HG03460 (cell line): ENCODE measurements around the gene PERM1.
"Not testable (repeated sequence)": the region's sequence is repeated elsewhere in the genome, so short reads cannot be mapped to it uniquely, and the experiment has no call there.

ENCODE experiments used
- ATAC-seq: cut with Tn5 transposase; IDR thresholded peaks from one replicate; pipeline ENCODE4 v1.9.1; 2021; ENCODE audit not compliant: unreplicated experiment

Gene PERM1

DNA sequence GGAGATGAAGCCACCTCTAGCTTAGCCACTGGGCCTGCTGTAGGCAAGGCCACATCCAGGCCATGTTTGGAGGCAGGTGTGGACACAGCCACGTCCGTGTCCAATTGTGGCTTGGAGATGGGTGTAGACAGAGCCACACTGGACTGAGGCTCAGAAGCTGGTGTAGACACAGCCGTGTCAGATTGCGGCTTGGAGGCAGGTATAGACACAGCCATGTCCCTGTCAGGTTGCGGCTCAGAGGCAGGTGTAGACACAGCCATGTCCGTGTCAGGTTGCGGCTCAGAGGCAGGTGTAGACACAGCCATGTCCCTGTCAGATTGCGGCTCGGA, 2.2 kb downstream of the PERM1 start:
- ATAC-seq = no peak

DNA sequence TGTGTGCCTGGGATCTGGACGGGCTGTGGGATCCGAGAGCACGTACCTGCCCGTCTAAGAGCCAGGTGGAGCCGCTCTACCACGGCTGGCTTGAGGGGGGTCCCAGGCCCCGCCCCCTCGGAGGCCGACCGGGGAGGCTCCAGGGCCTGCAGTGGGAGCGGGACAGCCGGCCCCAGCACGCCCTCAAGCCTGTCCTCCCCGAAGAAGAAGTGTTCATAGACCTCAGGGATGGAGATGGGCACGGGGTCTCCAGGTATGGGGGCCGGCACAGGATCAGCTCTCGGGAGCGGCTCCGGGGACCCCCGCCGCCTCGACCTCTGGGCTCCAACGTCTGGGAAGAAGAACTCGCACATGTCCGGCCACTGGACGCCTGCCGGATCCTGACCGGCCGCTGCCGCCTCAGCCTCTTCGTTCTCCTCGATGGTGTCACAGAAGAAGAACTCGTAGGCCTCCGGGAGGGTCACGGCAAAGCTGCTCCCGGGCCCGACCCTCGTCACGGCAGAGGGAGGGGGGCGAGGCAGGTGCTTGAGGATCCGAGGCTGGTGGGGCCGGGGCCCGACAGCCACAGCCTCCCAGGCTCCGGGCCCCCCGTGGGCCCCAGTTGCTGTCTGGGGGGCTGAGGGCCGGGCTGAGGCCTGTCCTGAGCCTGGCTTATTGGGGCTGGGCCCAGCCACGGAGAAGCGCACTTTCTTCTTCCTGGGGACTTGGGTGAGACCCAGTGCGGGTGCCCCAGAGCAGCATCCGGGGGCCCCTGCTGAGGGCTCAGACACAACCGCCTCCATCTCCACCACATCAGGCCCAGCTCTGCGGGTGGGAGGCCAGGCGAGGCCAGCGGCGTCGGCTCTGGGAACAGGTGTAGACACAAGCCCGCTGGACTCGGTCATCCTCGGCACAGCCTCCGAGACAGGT, 2.8 kb downstream of the PERM1 start:
- ATAC-seq = no peak

DNA sequence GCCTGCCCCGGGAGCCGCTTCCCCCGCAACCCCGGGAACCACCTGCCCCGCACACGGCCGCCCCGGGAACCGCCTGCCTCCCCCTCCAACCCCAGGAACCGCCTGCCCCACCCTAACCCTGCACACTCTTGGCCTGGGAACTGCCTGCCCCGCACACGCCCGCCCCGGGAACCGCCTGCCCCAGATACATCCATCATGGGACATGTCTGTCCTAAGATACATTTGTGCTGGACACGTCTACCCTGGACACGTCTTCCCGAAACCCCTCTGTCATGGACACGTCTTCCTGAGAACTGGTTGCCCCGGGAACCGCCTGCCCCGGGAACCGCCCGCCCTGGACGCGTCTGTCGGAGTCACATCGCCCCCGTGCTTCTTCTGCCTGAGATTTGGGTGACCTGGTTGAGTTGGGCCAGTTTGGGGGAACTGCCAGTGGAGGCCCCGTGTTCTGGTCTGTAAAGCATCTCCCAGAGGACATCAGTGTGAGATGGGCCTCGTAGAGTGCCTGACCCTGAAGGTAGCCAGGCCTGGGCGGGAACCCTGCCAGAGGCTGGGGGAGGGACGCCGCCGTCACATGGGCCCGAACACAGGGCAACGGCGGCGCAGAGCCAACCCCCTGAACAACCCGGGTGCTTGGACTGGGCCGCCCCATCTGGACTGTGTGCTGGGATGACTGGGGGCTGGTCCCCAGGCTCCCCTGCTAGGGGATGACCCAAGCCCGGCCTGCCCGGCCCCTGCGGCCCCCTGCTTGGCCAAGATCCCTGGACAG, 3.6 kb downstream of the PERM1 start:
- no peak for ATAC-seq

DNA sequence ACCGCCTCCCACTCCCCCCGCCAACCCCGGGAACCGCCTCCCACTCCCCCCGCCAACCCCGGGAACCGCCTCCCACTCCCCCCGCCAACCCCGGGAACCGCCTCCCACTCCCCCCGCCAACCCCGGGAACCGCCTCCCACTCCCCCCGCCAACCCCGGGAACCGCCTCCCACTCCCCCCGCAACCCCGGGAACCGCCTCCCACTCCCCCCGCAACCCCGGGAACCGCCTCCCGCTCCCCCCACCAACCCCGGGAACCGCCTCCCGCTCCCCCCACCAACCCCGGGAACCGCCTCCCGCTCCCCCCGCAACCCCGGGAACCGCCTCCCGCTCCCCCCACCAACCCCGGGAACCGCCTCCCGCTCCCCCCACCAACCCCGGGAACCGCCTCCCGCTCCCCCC, 5.1 kb downstream of the PERM1 start:
- ATAC-seq = not testable (repeated sequence)

DNA sequence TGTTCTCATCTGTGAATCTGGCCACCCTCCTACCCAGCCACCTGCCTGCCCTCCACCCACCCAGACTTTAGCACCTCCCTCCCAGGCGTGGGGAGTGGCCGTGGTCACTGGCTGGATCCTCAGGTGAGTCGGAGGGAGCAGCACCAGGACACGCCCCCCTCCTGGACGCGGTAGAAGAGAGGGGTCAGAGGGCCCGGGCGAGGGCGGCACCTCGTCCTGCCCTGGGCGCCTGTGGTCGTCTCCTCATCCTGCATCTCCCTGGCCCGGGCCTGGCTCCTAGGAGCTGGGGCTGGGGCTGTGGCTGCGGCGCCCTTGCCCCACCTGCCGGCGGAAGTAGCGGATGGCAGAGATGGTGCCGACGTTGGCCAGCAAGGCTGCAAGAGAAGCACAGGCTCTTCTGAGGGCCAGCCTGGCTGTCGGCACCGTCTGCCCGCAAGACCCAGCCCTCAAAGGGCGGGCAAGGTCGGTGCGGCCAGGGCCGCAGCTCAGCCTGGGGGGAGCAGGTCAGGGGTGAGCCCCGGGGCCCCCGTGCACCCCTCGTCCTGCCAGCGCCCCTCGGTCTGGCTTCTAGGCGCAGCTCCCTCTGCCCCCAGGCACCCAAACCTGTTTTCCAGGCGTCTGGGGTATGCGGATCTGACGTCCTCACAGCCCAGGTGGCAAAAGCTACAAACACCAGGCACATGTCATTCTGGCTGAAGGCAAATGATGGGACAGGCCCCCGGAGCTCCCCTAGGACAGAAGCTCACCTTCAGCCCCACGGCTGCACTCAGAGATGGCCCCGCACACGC, 5.8 kb downstream of the PERM1 start:
- ATAC-seq = no peak

DNA sequence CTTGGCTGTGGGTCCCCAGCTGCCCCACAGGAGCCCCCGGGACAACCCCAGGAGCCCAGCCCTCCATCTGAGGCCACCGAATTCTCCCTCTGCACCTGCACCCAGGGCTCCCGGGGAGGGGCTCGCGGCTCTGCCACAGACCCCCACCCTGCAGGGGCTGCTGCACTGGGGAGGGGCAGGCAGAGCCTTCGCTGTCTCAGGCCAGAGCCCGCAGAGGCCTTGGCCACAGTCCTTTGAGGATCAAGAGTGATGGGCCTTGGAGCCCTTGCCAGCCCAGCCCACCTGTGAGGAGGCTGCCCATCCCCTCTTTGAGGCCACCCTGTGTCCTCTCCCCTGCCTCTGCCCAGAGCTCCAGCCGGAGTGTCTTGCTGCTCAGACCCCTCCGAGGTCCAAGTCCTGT, 6.5 kb downstream of the PERM1 start:
- no peak for ATAC-seq

DNA sequence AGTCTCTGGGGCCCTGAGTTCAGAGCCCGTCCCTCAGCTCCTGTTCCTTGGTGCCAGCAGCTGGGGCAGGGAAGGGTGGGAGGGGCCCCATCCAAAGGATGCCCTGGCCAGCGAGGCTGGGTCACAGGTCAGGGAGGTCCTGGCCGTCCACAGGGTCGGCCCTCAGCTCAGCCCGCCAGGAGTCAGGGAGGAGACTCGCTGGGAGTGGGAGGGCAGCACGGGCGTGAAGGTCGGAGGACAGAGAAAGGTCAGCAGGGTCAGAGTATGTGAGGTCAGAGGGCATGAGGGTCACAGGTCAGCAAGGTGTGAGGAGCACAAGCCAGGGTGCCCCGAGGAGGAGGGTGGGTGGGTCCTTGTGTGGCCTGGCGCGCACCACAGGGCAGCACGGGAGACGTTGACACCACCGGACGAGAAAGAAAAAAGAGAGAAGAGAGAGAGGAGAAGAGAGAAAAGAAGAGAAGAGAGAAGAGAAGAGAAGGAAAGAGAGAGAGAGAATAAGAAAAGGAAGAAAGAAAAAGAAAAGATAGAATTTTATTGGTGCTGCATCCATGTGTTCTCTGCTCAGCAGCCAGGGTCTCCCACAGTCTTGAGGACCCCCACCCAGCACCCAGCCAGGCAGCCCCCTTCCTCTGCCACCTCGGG, 7.1 kb downstream of the PERM1 start:
- ATAC-seq = no peak

DNA sequence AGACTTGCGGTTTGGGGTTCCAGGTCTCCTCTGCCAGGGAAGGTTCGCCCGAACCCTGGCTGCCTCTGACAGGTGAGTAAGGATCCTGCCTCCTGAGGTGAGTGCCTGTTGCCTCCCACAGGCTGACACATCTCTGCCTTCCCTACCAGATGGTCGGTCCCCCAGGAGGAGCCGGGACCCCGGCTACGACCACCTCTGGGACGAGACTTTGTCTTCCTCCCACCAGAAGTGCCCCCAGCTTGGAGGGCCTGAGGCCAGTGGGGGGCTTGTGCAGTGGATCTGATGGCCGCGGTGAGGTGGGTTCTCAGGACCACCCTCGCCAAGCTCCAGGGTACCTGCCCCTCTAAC, 7.6 kb downstream of the PERM1 start:
- no peak for ATAC-seq

DNA sequence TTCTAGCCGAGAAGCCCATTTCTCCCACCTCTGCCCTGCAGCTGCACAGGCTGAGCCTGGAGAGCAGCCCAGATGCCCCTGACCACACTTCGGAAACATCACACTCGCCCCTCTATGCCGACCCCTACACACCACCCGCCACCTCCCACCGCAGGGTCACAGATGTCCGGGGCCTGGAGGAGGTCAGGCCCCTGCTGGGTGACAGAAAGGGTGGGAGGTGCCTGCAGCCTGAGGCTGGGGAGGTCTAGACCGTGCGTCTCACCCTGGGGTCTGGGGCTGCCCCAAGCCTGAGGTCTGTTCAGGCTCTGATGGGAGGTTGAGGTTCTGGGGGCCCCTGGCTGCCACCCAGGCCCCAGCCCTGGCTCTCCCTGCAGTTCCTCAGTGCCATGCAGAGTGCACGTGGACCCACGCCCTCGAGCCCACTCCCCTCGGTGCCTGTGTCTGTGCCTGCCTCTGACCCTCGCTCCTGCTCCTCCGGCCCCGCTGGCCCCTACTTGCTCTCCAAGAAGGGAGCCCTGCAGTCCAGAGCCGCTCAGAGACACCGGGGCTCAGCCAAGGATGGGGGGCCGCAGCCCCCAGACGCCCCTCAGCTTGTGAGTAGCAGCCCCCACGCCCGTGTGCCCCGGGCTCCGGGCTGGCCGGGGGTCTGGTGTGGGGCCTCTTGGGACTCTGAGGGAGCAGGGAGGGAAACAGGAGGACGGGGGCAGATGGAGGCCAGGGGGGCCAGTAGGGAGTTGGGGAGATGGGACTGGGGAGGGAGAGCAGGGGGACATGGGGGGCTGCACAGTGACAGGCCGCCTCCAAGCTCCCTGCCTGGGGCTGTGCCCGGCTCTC, 8.2 kb downstream of the PERM1 start:
- ATAC-seq = no peak

DNA sequence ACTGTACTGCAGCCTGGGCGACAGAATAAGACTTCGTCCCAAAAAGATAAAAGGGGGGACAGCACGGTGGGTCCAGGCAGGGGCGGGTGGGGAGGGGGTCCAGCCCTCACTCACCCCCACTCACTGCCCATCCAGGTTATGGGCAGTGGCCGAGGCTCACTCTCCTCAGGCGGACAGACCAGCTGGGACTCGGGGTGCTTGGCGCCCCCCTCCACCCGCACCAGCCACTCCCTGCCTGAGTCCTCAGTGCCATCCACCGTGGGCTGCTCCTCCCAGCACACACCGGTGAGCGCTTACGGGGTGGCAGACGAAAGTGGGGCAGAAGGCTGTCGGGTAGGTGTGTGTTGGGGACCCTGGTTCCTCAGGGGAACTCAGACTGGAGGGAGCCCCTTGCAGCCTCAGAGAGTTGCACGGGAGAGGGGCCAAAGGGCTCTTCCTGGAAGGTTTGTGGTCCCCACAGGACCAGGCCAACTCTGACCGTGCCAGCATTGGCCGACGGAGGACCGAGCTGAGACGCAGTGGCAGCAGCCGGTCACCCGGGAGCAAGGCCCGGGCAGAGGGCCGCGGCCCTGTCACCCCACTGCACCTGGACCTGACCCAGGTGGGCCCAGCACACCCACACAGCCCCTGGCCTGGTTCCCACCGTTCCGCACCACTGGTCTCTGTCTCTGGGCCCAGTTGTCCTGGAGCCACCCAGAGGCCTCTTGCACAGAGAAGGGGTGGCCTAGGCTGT, 9.0 kb downstream of the PERM1 start:
- no peak for ATAC-seq

DNA sequence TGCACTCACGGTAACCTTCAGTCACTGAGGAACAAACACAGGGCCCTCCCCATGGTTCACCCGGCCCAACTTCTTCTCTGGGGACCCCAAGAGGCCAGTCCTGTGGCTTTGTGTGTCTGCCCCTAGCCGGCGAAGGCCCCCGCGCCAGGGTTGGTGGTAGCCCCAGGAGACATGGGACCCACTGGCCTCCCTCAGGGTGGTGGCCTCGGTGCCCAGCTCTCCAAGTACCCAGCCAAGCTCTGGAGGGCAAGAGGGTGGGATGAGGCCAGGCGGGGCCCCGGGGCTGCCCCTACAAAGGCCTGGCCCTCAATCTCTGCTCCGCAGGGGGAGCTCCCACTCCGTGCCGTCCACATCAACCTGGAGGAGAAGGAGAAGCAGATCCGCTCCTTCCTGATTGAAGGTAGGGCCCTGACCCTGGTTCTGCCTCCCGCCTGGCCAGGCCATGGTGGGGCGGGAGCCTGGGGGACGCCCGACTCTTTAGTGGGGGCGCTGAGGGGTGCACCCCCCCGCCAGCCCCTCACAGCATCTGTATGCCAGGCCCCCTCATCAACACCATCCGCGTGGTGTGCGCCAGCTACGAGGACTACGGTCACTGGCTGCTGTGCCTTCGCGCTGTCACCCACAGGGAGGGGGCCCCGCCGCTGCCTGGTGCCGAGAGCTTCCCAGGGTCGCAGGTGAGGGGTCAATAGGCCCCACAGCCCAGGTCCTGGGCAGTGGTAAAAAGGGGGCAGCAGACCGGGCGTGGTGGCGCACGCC, 10.0 kb downstream of the PERM1 start:
- no peak for ATAC-seq

DNA sequence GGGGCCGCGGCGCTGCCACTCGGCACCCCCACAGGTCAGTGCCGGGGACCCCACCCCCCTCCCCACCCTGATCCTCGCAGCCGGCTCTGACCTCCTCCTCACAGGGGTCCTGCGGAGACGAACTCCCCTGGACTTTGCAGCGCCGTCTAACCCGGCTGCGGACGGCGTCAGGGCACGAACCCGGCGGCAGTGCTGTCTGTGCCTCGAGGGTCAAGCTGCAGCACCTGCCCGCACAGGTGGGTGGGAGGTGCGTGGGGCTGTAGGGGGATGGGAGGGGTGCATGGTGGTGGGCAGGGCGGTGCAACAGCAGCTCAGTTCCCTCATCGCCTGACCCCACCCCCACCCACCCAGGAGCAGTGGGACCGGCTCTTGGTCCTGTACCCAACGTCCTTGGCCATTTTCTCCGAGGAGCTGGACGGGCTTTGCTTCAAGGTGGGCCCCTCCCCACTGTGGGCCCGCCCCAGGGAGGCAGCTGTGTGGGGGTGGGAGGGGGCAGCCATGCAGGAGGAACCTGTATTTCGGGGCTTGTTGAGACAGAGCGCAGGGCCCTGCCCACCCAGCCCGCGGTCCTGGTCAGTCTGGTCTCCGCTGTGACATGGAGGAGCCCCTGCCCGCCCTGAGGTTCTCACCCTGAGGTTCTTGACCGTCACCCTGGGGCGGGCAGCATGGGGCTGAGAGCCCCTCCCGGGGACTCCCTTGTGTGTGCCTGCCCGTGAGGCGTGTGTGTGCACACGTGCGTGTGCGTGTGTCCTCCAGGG, 10.7 kb downstream of the PERM1 start:
- ATAC-seq = no peak

DNA sequence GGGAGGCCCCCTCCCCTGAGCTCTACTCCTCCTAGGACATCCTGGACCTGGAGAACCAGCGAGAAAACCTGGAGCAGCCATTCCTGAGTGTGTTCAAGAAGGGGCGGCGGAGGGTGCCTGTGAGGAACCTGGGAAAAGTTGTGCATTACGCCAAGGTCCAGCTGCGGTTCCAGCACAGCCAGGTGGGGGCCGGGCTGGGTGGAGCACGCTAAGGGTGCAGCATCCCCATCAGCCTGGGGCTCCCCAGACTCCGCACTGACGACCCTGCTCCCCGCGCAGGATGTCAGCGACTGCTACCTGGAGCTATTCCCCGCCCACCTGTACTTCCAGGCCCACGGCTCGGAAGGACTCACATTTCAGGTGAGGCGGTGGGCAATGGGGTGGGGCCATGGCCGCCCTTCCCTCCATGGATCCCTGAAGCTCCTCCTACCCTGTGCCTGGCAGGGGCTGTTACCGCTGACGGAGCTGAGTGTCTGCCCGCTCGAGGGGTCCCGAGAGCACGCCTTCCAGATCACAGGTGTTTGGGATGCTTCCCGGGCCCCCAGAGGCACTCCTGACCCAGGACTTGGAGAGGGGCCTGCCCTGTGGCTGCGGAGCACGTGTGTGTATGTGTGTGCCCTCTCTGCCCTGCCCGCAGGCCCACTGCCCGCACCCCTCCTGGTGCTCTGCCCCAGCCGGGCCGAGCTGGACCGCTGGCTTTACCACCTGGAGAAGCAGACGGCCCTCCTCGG, 11.5 kb downstream of the PERM1 start:
- ATAC-seq = no peak

DNA sequence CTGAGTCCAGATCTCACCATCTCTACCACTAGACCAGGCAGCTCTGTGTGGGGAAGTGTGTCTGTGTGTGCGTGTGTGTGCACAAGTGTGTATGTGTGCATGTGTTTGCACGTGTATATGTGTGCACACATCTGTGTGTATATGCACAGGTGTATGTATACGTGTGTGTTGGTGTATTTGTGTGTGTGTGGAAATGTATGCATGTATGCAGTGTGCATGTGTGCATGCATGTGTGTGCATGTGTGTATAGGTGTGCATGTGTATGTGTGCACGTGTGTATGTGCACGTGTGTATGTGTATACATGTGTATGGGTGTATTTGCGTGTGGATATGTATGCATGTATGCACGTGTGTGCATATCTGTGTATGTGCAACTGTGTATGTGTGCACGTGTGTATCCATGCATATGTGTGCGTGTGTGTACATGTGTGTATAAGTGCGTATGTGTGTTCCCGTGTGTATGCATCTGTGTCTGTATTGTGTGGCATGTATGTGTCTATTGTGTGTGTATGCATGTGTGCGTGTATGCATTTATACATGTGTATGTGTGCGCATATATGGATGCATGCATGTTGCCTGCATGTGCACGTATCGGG, 12.5 kb downstream of the PERM1 start:
- no peak for ATAC-seq

DNA sequence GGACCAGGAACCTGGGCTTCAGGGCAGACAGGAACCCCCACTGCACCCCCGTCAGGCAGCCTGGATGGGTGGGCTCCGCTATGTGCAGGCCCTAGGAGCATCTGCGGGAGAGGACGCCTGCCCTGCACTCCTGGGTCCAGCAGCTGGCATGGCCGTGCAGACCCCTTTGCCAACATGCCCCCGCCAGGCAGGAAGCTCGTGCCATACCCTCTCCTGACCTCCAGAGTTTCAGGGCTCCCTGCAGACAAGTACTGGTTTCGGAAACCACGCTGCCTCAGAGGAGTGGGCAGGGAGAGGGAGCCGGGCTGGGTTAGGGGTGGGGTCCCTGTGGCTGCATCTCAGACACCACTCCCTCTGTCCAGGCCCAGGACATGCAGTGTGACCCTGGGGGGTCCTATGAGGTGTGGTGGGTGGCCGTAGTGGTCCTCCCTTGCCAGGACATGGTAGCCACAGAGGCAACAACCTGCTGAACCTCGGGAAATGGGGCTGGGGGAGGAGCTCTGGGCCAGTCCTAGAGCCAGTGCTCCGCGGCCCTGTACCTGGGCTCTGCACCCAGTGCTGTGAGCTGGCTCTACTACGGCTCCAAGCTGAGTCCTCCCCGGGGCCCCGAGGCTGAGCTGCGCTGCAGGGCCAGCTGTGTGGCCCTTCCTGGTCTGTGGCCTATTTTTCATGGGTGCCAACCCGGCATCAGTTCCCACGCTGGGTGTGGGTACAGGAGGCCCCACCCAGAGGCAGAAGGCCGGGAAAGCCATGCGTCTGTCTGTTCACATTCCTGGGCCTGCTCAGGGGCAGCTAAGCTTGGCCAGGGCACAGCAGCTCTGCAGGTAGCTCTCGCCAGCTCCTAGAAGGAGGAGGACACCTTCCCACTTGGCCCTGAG, 14.2 kb downstream of the PERM1 start:
- ATAC-seq = no peak

DNA sequence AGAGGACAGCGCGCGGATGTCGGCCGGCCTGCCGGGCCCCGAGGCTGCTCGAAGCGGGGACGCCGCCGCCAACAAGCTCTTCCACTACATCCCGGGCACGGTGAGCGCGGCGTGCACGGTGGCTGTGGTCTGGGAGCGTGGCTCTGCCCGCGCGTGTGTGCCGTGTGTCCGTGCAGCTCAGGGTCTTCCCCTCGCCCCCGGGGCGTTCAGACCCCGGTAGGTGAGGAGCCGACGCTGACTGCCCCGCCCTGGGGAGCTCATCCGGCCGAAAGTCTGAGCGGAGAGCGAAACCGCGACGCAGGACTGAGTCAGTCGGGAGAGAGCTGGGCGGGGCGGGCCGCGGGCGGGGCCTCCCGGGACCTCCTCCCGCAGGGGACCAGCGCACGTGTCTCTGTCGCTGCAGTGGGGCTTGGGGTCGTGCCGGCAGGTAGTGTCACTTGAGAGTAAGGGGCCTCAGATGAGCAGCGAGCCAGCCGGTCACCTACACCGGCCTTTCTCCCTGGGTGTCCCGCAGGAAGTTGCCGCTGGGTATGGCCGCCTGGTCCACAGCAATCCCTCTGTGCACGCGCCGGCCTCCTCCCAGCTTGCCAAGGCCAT, 15.1 kb downstream of the PERM1 start:
- ATAC-seq = peak; percentile 60
